LNCaP clone FGC (cell line): ENCODE data around the gene MUCL1.

Source experiments
- DNase-seq: peaks from one replicate; pipeline ENCODE4 v3.0.0-alpha.2; 2011; ENCODE audit warnings: low read depth
- H3K4me3 ChIP-seq: 2 replicates; pipeline ENCODE4 v1.5.1; 2011; ENCODE audit warnings: mild to moderate bottlenecking, low read depth, low read length, control low read depth
- TF ChIP-seq, protein P1 (sequence below): IDR thresholded peaks from 2 replicates; pipeline ENCODE4 v1.5.1; 2012; ENCODE audit warnings: mild to moderate bottlenecking; ENCODE audit not compliant: control insufficient read depth, insufficient read depth; ENCODE audit errors: extremely low read depth

Gene MUCL1, protein sequence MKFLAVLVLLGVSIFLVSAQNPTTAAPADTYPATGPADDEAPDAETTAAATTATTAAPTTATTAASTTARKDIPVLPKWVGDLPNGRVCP

DNA sequence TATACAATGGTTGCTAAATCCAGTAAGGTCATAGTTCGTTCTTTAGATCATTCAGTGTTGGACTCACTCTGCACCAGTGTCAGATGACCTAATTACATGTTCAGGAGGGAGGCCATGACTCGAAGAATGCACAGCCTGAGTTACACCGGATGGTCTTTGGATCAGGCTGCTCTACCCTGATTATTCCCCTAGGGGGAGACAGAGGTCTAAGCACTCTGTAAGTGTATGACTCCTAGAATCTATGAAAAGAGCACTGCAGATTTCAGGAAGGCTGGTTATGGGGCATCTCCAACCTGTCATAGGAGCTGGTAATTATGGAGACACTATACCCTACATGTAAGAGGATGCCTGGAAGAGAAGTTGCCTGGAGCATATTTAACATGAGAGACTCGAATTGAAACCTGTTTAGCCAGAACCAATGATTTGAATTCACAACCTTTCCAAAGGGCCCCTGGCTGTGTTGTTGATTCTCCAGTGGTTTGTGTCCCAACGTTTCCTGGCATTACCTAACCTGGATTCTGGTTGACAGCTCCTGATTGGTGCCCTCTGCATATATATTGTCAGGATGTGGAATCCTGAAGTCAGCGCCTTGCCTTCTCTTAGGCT, at the start of gene MUCL1:
Gene MUCL1, plus strand, starts transcription at position 584 of the 606 bp plus-strand sequence. CDS start 67 bp downstream, outside the sequence.
- DNase-seq, result peak; percentile 63
- TF ChIP-seq, protein P1, sequence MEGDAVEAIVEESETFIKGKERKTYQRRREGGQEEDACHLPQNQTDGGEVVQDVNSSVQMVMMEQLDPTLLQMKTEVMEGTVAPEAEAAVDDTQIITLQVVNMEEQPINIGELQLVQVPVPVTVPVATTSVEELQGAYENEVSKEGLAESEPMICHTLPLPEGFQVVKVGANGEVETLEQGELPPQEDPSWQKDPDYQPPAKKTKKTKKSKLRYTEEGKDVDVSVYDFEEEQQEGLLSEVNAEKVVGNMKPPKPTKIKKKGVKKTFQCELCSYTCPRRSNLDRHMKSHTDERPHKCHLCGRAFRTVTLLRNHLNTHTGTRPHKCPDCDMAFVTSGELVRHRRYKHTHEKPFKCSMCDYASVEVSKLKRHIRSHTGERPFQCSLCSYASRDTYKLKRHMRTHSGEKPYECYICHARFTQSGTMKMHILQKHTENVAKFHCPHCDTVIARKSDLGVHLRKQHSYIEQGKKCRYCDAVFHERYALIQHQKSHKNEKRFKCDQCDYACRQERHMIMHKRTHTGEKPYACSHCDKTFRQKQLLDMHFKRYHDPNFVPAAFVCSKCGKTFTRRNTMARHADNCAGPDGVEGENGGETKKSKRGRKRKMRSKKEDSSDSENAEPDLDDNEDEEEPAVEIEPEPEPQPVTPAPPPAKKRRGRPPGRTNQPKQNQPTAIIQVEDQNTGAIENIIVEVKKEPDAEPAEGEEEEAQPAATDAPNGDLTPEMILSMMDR, result peak; percentile 94
- no peak within 1 kb of the TSS for H3K4me3 ChIP-seq

DNA sequence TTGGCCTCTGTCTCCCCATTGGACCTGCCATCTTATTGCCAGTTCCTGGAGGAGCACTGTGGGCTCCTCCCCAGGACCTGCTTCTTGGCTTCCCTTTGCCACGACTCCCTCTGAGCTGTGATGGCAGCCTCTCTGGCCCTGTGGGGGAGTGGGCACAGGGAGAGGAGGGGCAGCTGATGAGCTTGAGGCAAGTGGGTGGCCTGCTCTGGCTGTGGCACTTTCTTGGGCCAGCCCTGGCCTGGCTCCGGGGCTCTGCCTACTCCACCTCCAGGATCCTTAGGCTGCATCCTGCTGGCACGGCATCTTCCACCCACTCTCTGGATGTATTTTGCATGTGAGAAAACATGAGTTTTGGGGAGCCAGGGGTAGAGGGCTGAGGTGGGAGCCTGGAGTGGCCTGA, 32.6 kb upstream of the MUCL1 start:
- TF ChIP-seq, protein P1, result no peak
- DNase-seq, result no peak
- H3K4me3 ChIP-seq, result no peak overlapping the region

DNA sequence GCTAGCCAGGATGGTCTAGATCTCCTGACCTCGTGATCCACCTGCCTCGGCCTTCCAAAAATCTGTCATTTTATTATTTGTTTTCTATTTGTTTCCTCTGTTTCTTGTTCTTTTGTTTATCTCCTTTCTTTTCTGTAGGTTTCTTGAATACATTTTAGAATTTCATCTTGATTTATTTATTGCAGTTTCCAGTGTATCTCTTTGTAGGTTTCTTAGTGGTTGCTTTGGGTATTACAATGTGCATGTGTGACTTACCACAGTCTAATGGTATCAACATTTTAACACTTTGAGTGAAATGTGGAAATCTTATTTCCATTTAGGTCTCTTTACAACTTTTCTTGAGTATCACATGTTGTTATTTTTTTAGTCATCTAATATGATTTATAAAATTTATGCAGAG, 29.9 kb upstream of the MUCL1 start:
- no peak for DNase-seq
- no peak overlapping the region for H3K4me3 ChIP-seq
- TF ChIP-seq, protein P1, result no peak

DNA sequence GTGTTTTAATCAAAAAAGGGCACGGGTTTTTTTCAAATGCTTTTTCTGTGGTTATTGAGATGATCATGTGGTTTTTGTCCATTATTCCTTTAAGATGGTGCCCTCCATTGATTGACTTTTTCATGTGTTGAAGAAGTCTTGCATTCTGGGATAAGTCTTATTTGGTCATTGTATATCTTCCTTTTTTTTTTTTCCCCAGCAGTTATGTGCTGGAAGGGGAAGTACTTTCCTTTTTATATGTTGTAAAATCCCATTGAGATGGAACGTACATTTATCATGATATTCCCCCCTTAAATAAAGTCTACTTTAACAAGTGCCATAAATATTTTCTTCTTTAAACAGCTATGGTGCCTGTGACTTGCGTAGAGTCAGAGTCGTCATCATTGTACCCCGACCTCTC, 24.8 kb upstream of the MUCL1 start:
- H3K4me3 ChIP-seq, result no peak overlapping the region
- no peak for DNase-seq
- TF ChIP-seq, protein P1, result no peak

DNA sequence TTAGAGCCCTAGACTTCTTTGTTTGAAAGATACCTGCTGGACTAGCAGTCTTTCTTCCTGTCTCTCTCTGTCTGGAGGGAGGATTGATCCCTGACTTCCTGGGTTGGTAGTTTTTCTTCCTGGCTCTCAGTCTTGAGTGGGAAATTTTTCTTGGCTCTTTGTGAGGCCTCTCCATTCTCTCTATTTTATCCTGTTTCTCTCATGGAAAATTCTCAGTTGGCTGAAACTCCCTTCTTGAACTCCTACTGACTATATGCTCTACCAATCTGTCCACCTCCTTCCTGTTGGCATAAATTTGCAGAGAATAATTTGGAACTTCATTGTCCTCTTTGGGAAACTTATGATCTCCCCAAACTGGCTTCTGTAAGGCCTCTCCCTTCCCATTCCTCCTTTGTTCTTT, 24.1 kb upstream of the MUCL1 start:
- DNase-seq, result no peak
- TF ChIP-seq, protein P1, result no peak

DNA sequence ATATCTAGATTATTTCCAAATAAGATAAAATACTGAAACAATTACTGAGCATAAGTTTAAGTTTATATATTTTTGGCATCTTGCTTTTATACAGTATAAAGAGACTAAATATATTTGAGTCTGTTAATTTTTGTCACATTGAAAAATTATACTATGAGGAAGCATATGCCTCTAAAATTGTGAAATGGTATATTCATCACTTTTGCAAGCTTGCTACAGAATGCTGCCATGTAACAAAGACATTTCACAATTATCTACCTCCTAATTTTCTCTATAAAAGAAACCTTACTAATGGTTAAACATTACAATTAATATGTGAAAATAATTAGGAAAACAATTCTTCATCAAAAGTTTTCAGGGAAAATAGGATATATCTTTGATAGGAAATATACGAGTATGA, 22.7 kb upstream of the MUCL1 start:
- DNase-seq, result no peak
- no peak overlapping the region for H3K4me3 ChIP-seq
- TF ChIP-seq, protein P1, result no peak

More for the DNA sequence above, 24.1 kb upstream of the MUCL1 start:
- H3K4me3 ChIP-seq, result no peak overlapping the region
